Activated CD4-positive, alpha-beta T cell treated with anti-CD3 and anti-CD28 coated beads for 36 hours (primary cell): ENCODE results near the gene SETBP1. TPM values are rescaled to one million over a fixed set of nuclear protein-coding genes. Genes with fewer than 3 reads are reported as not detected.

Experiments used
- ATAC-seq: fragments of 200-7000 bp; cut with Tn5 transposase; one replicate; pipeline ENCODE4 v1.10.0; 2021; ENCODE audit warnings: mild to moderate bottlenecking, moderate library complexity
- CTCF ChIA-PET: fragments of 350-600 bp; sonication (Branson Sonifier 250); formaldehyde crosslinking; loops from one replicate; lab custom pipeline; 2021; ENCODE audit warnings: antibody characterized with exemption; lab: Charles Lee
- POLR2A ChIA-PET: fragments of 350-600 bp; sonication (Branson Sonifier 250); formaldehyde crosslinking; loops from one replicate; lab custom pipeline; 2021; ENCODE audit warnings: antibody characterized with exemption, inconsistent platforms; lab: Charles Lee
- DNase-seq: peaks from one replicate; pipeline ENCODE4 v3.0.0-alpha.2; 2020
- H3K27ac Mint-ChIP-seq: one replicate; pipeline ENCODE4 v1.8.0; 2021; ENCODE audit warnings: mixed read lengths
- H3K27me3 Mint-ChIP-seq: one replicate; pipeline ENCODE4 v1.8.0; 2021; ENCODE audit warnings: mixed read lengths
- H3K36me3 Mint-ChIP-seq: one replicate; pipeline ENCODE4 v1.8.0; 2021; ENCODE audit warnings: low read depth, mixed read lengths
- H3K4me1 Mint-ChIP-seq: one replicate; pipeline ENCODE4 v1.8.0; 2021; ENCODE audit warnings: mixed read lengths
- H3K4me3 Mint-ChIP-seq: one replicate; pipeline ENCODE4 v1.8.0; 2021; ENCODE audit warnings: mild to moderate bottlenecking, moderate library complexity, mixed read lengths
- H3K9me3 Mint-ChIP-seq: one replicate; pipeline ENCODE4 v1.8.0; 2021; ENCODE audit warnings: low read depth, mixed read lengths
- intact Hi-C, 2 experiments: fragments of 100-400 bp; cut with DNase I in 1 of 2; cut with micrococcal nuclease in 1 of 2; formaldehyde crosslinking; loops; one replicate each; pipeline versions ENCODE4 v1.14.2 to v1.15.1; 2022 to 2024; cut with DNase I, micrococcal nuclease
- total RNA-seq, 2 experiments: library from RNA; stranded (reverse); gene quantifications; one replicate each; pipeline ENCODE4 v1.2.3, GENCODE V29; 2021

The SETBP1 gene
- total RNA-seq, 2 experiments from 2014 or later = 6.3 to 6.6 TPM

- no peak for ATAC-seq
- POLR2A ChIA-PET = no interaction called here
- Mint-ChIP-seq H3K4me3 (no peak overlapping the region), H3K4me1 (no peaks in the 10 kb centered on the region), H3K36me3 (no peaks in the 10 kb centered on the region), H3K27me3 (no peaks in the 10 kb centered on the region), H3K9me3 (peaks cover 2% of the 10 kb centered on the region), H3K27ac (no peak overlapping the region)
- CTCF ChIA-PET = no interaction called here
- intact Hi-C loops = no loop called here
- no peak for DNase-seq
Observed at GRCh38 chr18:44986933-44987332, 306.2 kb downstream of the SETBP1 start.

- H3K27me3 Mint-ChIP-seq = no peaks in the 10 kb centered on the region
- no peaks in the 10 kb centered on the region for H3K36me3 Mint-ChIP-seq
- intact Hi-C loops = no loop called here
- H3K4me3 Mint-ChIP-seq = no peak overlapping the region
- no peak for DNase-seq
- ChIA-PET CTCF (no interaction called here), POLR2A (no interaction called here)
- peaks cover 2% of the 10 kb centered on the region for H3K9me3 Mint-ChIP-seq
- H3K4me1 Mint-ChIP-seq = no peaks in the 10 kb centered on the region
- H3K27ac Mint-ChIP-seq = no peak overlapping the region
- ATAC-seq = no peak
Observed at GRCh38 chr18:44987371-44987770, 306.7 kb downstream of the SETBP1 start.

DNA sequence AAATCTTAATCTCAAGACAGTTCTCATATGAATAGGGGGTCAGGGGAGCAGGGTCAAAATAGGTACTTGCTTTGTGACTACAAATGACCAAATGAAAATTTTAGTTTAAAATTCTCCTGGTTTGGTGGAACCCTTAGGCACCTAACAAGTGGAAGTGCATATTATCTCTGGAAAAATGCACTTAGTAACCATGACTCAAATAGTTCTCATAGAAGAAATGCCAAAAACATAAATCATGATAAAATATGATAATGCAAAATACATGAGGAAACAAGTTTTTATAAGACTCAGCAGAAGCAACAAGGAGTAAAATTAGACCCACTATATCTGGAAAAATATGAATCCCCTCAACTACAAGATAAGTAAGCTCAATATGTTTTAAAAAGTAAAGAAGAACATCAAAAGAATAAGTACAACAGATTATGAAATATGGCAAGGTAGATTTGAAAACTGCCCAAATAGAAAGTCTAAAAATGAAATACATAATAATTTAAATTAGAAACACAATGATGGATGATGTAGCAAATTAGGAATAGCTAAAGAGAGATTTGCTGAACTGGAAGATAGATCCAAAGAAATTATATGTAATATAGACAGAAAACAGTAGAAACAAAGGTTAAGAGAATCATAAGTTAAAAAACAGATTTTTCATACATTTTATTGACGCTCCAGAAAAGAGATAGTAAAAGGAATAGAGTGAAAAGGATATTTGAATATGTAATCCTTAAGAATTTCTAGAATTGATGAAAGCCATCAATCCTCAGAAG lies 308.3 kb downstream of the SETBP1 start:
- intact Hi-C loops = no loop called here
- Mint-ChIP-seq H3K36me3 (no peaks in the 10 kb centered on the region), H3K27ac (no peak overlapping the region), H3K4me3 (no peak overlapping the region), H3K27me3 (no peaks in the 10 kb centered on the region), H3K4me1 (no peaks in the 10 kb centered on the region), H3K9me3 (peaks cover 2% of the 10 kb centered on the region)
- no peak for ATAC-seq
- no peak for DNase-seq
- CTCF ChIA-PET = no interaction called here
- POLR2A ChIA-PET = no interaction called here

- intact Hi-C loops = no loop called here
- Mint-ChIP-seq H3K4me1 (no peaks in the 10 kb centered on the region), H3K27ac (no peak overlapping the region), H3K9me3 (peaks cover 3% of the 10 kb centered on the region), H3K36me3 (no peaks in the 10 kb centered on the region), H3K27me3 (no peaks in the 10 kb centered on the region), H3K4me3 (no peak overlapping the region)
- ATAC-seq (no peak), DNase-seq (no peak)
- ChIA-PET CTCF (no interaction called here), POLR2A (no interaction called here)
Observed at GRCh38 chr18:44996261-44996660, 315.6 kb downstream of the SETBP1 start.

DNA sequence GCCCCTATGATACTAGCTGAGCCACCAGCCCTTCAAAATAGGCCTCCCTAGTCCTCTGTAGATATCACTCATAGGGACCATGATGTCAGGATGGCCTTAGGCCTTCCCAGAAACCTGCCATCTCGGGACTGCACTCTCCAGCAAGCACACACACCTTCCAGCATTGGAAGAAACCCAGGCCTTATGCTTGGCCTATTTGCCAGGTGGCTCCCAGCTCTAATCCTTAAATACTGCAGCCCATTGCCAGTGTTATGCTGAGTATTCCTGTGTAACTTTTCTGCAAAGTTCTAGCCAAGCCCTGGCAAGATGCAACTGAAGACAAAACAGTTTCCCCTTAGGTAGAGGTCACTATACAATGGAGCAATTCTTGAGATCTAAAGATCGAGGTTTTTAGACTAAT lies 316.5 kb downstream of the SETBP1 start:
- no peak for ATAC-seq
- no peaks in the 10 kb centered on the region for H3K36me3 Mint-ChIP-seq
- CTCF ChIA-PET = no interaction called here

DNA sequence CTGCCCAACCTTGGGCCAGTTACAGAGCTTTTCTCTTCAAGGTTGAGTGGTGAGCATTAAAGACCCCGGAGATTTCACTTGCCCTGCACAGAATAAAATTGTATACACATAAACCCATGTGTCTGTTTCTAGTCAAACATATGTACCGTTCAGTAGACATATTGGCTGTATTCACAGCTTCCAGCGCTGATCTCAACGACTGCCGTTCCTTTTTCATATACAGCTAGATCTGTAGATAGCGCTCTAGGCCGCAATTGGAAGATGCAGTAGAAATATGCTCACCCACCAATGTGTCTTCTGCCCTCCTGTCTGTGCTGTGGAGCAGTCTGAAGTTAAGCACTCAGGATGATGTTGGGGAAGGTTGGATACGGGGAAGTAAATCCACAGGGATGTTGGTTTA lies 317.7 kb downstream of the SETBP1 start:
- DNase-seq (no peak), ATAC-seq (no peak)
- CTCF ChIA-PET = interaction anchor here (1.0 kb wide), 1 partner anchor 40 kb away, joined by 3 read pairs; no protein-coding TSS in a partner anchor
- Mint-ChIP-seq H3K27me3 (no peaks in the 10 kb centered on the region), H3K36me3 (no peaks in the 10 kb centered on the region), H3K4me3 (no peak overlapping the region), H3K27ac (no peak overlapping the region), H3K9me3 (peaks cover 3% of the 10 kb centered on the region), H3K4me1 (no peaks in the 10 kb centered on the region)
- intact Hi-C loops = no loop called here
- POLR2A ChIA-PET = no interaction called here

More for the DNA sequence above, 316.5 kb downstream of the SETBP1 start:
- Mint-ChIP-seq H3K27me3 (no peaks in the 10 kb centered on the region), H3K9me3 (peaks cover 3% of the 10 kb centered on the region), H3K27ac (no peak overlapping the region), H3K4me1 (no peaks in the 10 kb centered on the region), H3K4me3 (no peak overlapping the region)
- POLR2A ChIA-PET = no interaction called here
- intact Hi-C loops = no loop called here
- DNase-seq = no peak

DNA sequence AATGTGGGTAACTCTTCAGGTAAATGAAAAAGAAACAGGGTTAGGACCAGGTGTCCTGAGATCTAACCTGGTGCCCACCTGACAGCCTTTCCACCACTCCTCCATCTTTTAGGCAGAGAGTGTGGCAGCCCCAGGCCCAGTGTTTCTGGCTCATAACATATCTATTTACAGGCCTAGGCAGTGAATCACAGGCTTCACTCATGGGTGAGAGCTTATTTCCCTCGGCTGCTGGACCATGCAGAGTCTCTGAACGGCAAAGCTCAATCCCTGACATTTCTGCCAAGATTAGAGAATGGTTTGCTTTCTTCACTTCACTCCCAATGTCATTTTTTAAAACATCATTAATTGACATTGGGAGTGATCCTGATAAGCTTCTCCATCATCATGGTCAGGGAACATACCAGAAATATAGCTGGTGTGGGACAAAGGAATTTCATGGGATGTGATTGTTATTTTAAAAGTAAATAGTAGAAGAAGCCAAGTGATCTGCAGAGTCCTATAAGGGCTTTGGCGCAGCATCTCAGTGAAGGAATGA lies 323.9 kb downstream of the SETBP1 start:
- H3K9me3 Mint-ChIP-seq = no peaks in the 10 kb centered on the region
- ATAC-seq = no peak
- no peak overlapping the region for H3K4me3 Mint-ChIP-seq
- intact Hi-C loops = no loop called here
- CTCF ChIA-PET = no interaction called here
- POLR2A ChIA-PET = no interaction called here
- H3K27ac Mint-ChIP-seq = no peak overlapping the region
- H3K4me1 Mint-ChIP-seq = peaks cover 8% of the 10 kb centered on the region
- H3K27me3 Mint-ChIP-seq = no peaks in the 10 kb centered on the region
- DNase-seq = no peak
- no peaks in the 10 kb centered on the region for H3K36me3 Mint-ChIP-seq

DNA sequence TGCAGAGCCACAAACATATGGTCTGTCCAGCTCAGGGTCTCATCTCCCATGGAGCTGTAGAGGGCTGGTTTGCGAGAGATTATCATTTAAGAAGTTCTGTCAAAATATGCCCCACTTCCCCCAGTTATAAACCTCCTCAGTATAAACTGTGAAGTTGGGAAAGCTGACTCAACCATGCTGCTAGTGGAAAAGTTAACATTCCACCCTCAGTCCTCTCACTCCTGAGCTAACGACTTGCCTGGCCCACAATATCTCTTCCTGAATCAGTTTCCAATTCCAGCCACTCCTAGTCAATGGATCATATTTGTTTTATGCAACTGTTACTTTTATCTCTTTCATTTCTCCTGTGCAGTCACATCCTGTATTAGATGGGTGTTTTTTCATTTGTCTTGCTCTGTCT lies 326.2 kb downstream of the SETBP1 start:
- ChIA-PET POLR2A (no interaction called here), CTCF (no interaction called here)
- intact Hi-C loops = no loop called here
- ATAC-seq = no peak
- Mint-ChIP-seq H3K4me1 (peaks cover 14% of the 10 kb centered on the region), H3K9me3 (no peaks in the 10 kb centered on the region), H3K36me3 (no peaks in the 10 kb centered on the region), H3K27ac (no peak overlapping the region), H3K4me3 (no peak overlapping the region), H3K27me3 (no peaks in the 10 kb centered on the region)
- DNase-seq = no peak

DNA sequence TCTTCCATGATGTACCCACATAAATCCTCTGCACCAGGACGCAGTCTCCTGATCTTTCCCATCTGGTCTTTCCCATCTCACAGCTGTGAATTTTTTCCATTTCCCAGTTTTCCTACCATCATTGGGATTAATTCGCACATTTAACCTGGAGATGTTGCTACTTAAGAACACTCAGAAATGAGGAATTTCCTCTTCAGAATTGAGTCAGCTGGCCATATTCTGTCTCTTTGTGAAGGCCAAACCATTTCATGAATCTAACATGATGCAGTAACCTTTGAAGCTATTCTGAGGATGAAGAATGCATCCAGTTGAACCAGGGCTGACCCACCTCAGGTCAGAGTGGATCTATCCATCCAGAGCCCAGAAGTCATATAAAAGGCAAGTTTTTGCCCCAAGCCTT lies 326.8 kb downstream of the SETBP1 start:
- Mint-ChIP-seq H3K27ac (no peak overlapping the region), H3K4me1 (peaks cover 14% of the 10 kb centered on the region), H3K36me3 (no peaks in the 10 kb centered on the region), H3K4me3 (no peak overlapping the region), H3K9me3 (no peaks in the 10 kb centered on the region), H3K27me3 (no peaks in the 10 kb centered on the region)
- ATAC-seq = no peak
- ChIA-PET POLR2A (no interaction called here), CTCF (no interaction called here)
- DNase-seq = no peak
- intact Hi-C loops = no loop called here

- POLR2A ChIA-PET = no interaction called here
- peaks cover 14% of the 10 kb centered on the region for H3K4me1 Mint-ChIP-seq
- H3K4me3 Mint-ChIP-seq = no peak overlapping the region
- CTCF ChIA-PET = interaction anchor here (0.5 kb wide), 1 partner anchor 435 kb away, joined by 3 read pairs; no protein-coding TSS in a partner anchor
- no peaks in the 10 kb centered on the region for H3K27me3 Mint-ChIP-seq
- intact Hi-C loops = no loop called here
- no peaks in the 10 kb centered on the region for H3K9me3 Mint-ChIP-seq
- ATAC-seq (no peak), DNase-seq (peak; percentile 9)
- no peak overlapping the region for H3K27ac Mint-ChIP-seq
- H3K36me3 Mint-ChIP-seq = no peaks in the 10 kb centered on the region
Observed at GRCh38 chr18:45008694-45009413, 328.2 kb downstream of the SETBP1 start.

- H3K9me3 Mint-ChIP-seq = no peaks in the 10 kb centered on the region
- intact Hi-C loops = no loop called here
- no peaks in the 10 kb centered on the region for H3K36me3 Mint-ChIP-seq
- ChIA-PET CTCF (no interaction called here), POLR2A (no interaction called here)
- H3K4me3 Mint-ChIP-seq = no peak overlapping the region
- ATAC-seq (no peak), DNase-seq (no peak)
- no peaks in the 10 kb centered on the region for H3K27me3 Mint-ChIP-seq
- no peak overlapping the region for H3K27ac Mint-ChIP-seq
- peaks cover 14% of the 10 kb centered on the region for H3K4me1 Mint-ChIP-seq
Observed at GRCh38 chr18:45009756-45010155, 329.1 kb downstream of the SETBP1 start.

DNA sequence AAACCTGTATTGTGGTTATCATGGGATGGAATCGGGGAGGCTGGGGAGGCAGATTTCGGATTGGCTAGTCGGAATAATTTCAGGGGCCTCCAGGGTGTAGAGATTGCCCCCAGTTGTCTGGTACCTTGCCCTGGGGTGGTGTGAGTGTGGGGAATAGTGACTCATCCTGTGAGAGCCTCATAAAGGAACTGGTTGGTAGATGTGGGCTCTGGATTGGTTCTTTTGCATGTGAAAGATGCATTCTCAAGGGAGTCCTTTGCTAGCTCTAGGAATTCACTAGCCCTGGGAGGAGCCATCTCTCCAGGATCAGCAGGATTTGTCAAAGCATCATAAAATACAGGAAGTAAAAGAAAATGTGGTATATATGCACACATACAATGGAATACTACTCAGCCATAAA lies 331.6 kb downstream of the SETBP1 start:
- H3K27ac Mint-ChIP-seq = no peak overlapping the region
- DNase-seq = no peak
- POLR2A ChIA-PET = no interaction called here
- H3K4me3 Mint-ChIP-seq = no peak overlapping the region
- intact Hi-C loops = no loop called here
- CTCF ChIA-PET = no interaction called here
- no peaks in the 10 kb centered on the region for H3K9me3 Mint-ChIP-seq
- no peaks in the 10 kb centered on the region for H3K27me3 Mint-ChIP-seq
- peaks cover 14% of the 10 kb centered on the region for H3K4me1 Mint-ChIP-seq
- no peaks in the 10 kb centered on the region for H3K36me3 Mint-ChIP-seq
- ATAC-seq = no peak
